HEK293 (cell line): ENCODE measurements around the gene EHMT1.

Experiments used
- ATF2 ChIP-seq: fragments of 450-650 bp; formaldehyde crosslinking; IDR thresholded peaks from 2 replicates; pipeline ENCODE4 v1.5.1; 2016; ENCODE audit warnings: missing biosample characterization, missing genetic modification characterization, low read depth
- BCL11B ChIP-seq: fragments of 450-650 bp; formaldehyde crosslinking; IDR thresholded peaks from 2 replicates; pipeline ENCODE4 v1.5.1; 2016; ENCODE audit warnings: low read depth, missing biosample characterization, missing genetic modification characterization
- BCL6B ChIP-seq: fragments of 450-650 bp; formaldehyde crosslinking; IDR thresholded peaks from 2 replicates; pipeline ENCODE4 v1.5.1; 2017; ENCODE audit warnings: missing biosample characterization, missing genetic modification characterization
- IKZF3 ChIP-seq: fragments of 450-650 bp; IDR thresholded peaks from 2 replicates; pipeline ENCODE4 v1.5.0; 2018; ENCODE audit warnings: missing biosample characterization, mild to moderate bottlenecking, missing genetic modification characterization, moderate library complexity
- KLF10 ChIP-seq: fragments of 450-650 bp; IDR thresholded peaks from 2 replicates; pipeline ENCODE4 v1.5.1; 2018; ENCODE audit warnings: missing biosample characterization, mild to moderate bottlenecking, missing genetic modification characterization
- SCRT1 ChIP-seq: fragments of 450-650 bp; formaldehyde crosslinking; IDR thresholded peaks from 2 replicates; pipeline ENCODE4 v1.5.1; 2016; ENCODE audit warnings: missing biosample characterization, missing genetic modification characterization, borderline replicate concordance
- SCRT2 ChIP-seq: fragments of 450-650 bp; formaldehyde crosslinking; IDR thresholded peaks from 2 replicates; pipeline ENCODE4 v1.5.1; 2016; ENCODE audit warnings: missing biosample characterization, missing genetic modification characterization
- SETDB1 ChIP-seq: IDR thresholded peaks from one replicate; pipeline ENCODE4 v1.6.1; 2017; ENCODE audit warnings: mild to moderate bottlenecking, low read length, moderate library complexity, mixed read lengths; ENCODE audit not compliant: insufficient read length
- WT1 ChIP-seq: fragments of 450-650 bp; formaldehyde crosslinking; IDR thresholded peaks from 2 replicates; pipeline ENCODE4 v1.5.1; 2016; ENCODE audit warnings: missing biosample characterization, missing genetic modification characterization
- ZBTB44 ChIP-seq: fragments of 450-650 bp; IDR thresholded peaks from 2 replicates; pipeline ENCODE4 v1.5.1; 2018; ENCODE audit warnings: missing biosample characterization, mild to moderate bottlenecking, missing genetic modification characterization
- ZNF132 ChIP-seq: fragments of 450-650 bp; formaldehyde crosslinking; IDR thresholded peaks from 2 replicates; pipeline ENCODE4 v1.5.1; 2017; ENCODE audit warnings: missing biosample characterization, missing genetic modification characterization, borderline replicate concordance
- ZNF138 ChIP-seq: fragments of 450-650 bp; formaldehyde crosslinking; IDR thresholded peaks from 2 replicates; pipeline ENCODE4 v1.5.1; 2016; ENCODE audit warnings: missing biosample characterization, missing genetic modification characterization, borderline replicate concordance
- ZNF157 ChIP-seq: fragments of 450-650 bp; formaldehyde crosslinking; IDR thresholded peaks from 2 replicates; pipeline ENCODE4 v1.5.1; 2016; ENCODE audit warnings: missing biosample characterization, missing genetic modification characterization
- ZNF23 ChIP-seq: fragments of 450-650 bp; formaldehyde crosslinking; IDR thresholded peaks from 2 replicates; pipeline ENCODE4 v1.5.1; 2016; ENCODE audit warnings: missing biosample characterization, missing genetic modification characterization, borderline replicate concordance
- ZNF239 ChIP-seq: fragments of 450-650 bp; formaldehyde crosslinking; IDR thresholded peaks from 2 replicates; pipeline ENCODE4 v1.5.1; 2016; ENCODE audit warnings: missing biosample characterization, missing genetic modification characterization
- ZNF416 ChIP-seq: fragments of 450-650 bp; formaldehyde crosslinking; IDR thresholded peaks from 2 replicates; pipeline ENCODE4 v1.5.1; 2016; ENCODE audit warnings: missing biosample characterization, missing genetic modification characterization
- ZNF624 ChIP-seq: fragments of 450-650 bp; formaldehyde crosslinking; IDR thresholded peaks from 2 replicates; pipeline ENCODE4 v1.5.1; 2017; ENCODE audit warnings: missing biosample characterization, missing genetic modification characterization
- ZNF645 ChIP-seq: fragments of 450-650 bp; formaldehyde crosslinking; IDR thresholded peaks from 2 replicates; pipeline ENCODE4; 2016; ENCODE audit warnings: missing biosample characterization, missing genetic modification characterization
- ZNF658 ChIP-seq: fragments of 450-650 bp; formaldehyde crosslinking; IDR thresholded peaks from 2 replicates; pipeline ENCODE4; 2016; ENCODE audit warnings: missing biosample characterization, missing genetic modification characterization
- ZNF792 ChIP-seq: fragments of 450-650 bp; formaldehyde crosslinking; IDR thresholded peaks from 2 replicates; pipeline ENCODE4 v1.5.1; 2016; ENCODE audit warnings: missing biosample characterization, missing genetic modification characterization
- ZSCAN18 ChIP-seq: fragments of 450-650 bp; formaldehyde crosslinking; IDR thresholded peaks from 2 replicates; pipeline ENCODE4 v1.5.1; 2016; ENCODE audit warnings: missing biosample characterization, missing genetic modification characterization
- ZSCAN30 ChIP-seq: fragments of 450-650 bp; IDR thresholded peaks from 2 replicates; pipeline ENCODE4 v1.5.1; 2018; ENCODE audit warnings: missing biosample characterization, mild to moderate bottlenecking, missing genetic modification characterization, moderate library complexity

EHMT1 gene

GRCh38 chr9:137589441-137590122, 29.2 kb upstream of the EHMT1 start (continued):
- no peak for TF ChIP-seq ZSCAN18
- TF ChIP-seq ZNF157 = no peak
- no peak for TF ChIP-seq ZNF416
- TF ChIP-seq BCL6B (tag by site-specific recombination) = no peak
- TF ChIP-seq ZBTB44 (tag by site-specific recombination) = no peak
- TF ChIP-seq KLF10 = 0 out of 2 replicates have a peak, but pooled peaks have one; percentile 34
- TF ChIP-seq ZNF23 (tag by site-specific recombination) = no peak
- TF ChIP-seq ZNF645 (tag by site-specific recombination) = no peak
- no peak for TF ChIP-seq ZNF658 (tag by site-specific recombination)
- no peak for TF ChIP-seq ATF2 (tag by site-specific recombination)
- TF ChIP-seq ZNF239 (tag by site-specific recombination) = no peak
- no peak for TF ChIP-seq IKZF3 (tag by site-specific recombination)
- no peak for TF ChIP-seq ZNF132
- peak; percentile 66; the same call in 1 of the 2 replicates for TF ChIP-seq SCRT1 (tag by site-specific recombination)
- TF ChIP-seq ZNF138 (tag by site-specific recombination) = no peak
- peak; percentile 75 for TF ChIP-seq SCRT2 (tag by site-specific recombination)
- no peak for TF ChIP-seq ZNF624 (tag by site-specific recombination)
- no peak for TF ChIP-seq BCL11B (tag by site-specific recombination)
- TF ChIP-seq ZNF792 (tag by site-specific recombination) = no peak
- no peak for TF ChIP-seq ZSCAN30 (tag by site-specific recombination)
- no peak for TF ChIP-seq SETDB1
- TF ChIP-seq WT1 (tag by site-specific recombination) = no peak
